T-helper 2 cell treated with Interferon-gamma antibody and Interleukin-4, amounts not matched to agents 100 ng/mL and 5 ng/mL, for 36 hours (primary cell): Measurements from ENCODE around the gene ISL2. TPM values are rescaled to one million over a fixed set of nuclear protein-coding genes. Genes with fewer than 3 reads are reported as not detected.

Experiments
- intact Hi-C: fragments of 100-400 bp; cut with micrococcal nuclease; formaldehyde crosslinking; loops from one replicate; pipeline ENCODE4 v1.15.1; 2023
- total RNA-seq: library from RNA; stranded (reverse); gene quantifications from 2 replicates; pipeline ENCODE4 v1.2.3, GENCODE V29; 2022

ISL2 gene
- total RNA-seq, 1 donor from 2014 or later: 1.1 TPM

- intact Hi-C loops: loop anchor here (10.0 kb wide), 1 partner anchor 58 kb away; no protein-coding TSS in a partner anchor
Observed at GRCh38 chr15:76366714-76367113, 30.1 kb downstream of the ISL2 start.

- intact Hi-C loops: loop anchor here (10.0 kb wide), 1 partner anchor 57 kb away; no protein-coding TSS in a partner anchor
Observed at GRCh38 chr15:76368122-76368621, 31.6 kb downstream of the ISL2 start.

GRCh38 chr15:76376029-76376428 is 39.5 kb downstream of the ISL2 start:
- intact Hi-C loops: no loop called here

GRCh38 chr15:76376816-76377215 is 40.2 kb downstream of the ISL2 start:
- intact Hi-C loops: no loop called here

GRCh38 chr15:76377217-76377616 is 40.6 kb downstream of the ISL2 start:
- intact Hi-C loops: no loop called here

- intact Hi-C loops: no loop called here
Observed at GRCh38 chr15:76377751-76378150, 41.2 kb downstream of the ISL2 start.

GRCh38 chr15:76378691-76379090 is 42.1 kb downstream of the ISL2 start:
- intact Hi-C loops: no loop called here

GRCh38 chr15:76380249-76380648 is 43.7 kb downstream of the ISL2 start:
- intact Hi-C loops: no loop called here

GRCh38 chr15:76381366-76381765 is 44.8 kb downstream of the ISL2 start:
- intact Hi-C loops: no loop called here

GRCh38 chr15:76382987-76383728 is 46.6 kb downstream of the ISL2 start:
- intact Hi-C loops: no loop called here

- intact Hi-C loops: no loop called here
Observed at GRCh38 chr15:76384409-76384808, 47.8 kb downstream of the ISL2 start.

- intact Hi-C loops: no loop called here
Observed at GRCh38 chr15:76386178-76386577, 49.6 kb downstream of the ISL2 start.

- intact Hi-C loops: no loop called here
Observed at GRCh38 chr15:76386926-76387325, 50.4 kb downstream of the ISL2 start.

GRCh38 chr15:76390571-76390970 is 54.0 kb downstream of the ISL2 start:
- intact Hi-C loops: no loop called here

- intact Hi-C loops: no loop called here
Observed at GRCh38 chr15:76391309-76391708, 54.7 kb downstream of the ISL2 start.

- intact Hi-C loops: no loop called here
Observed at GRCh38 chr15:76391847-76392246, 55.3 kb downstream of the ISL2 start.

Other genes with a start within 250 kb of the ISL2 start
- gene ETFA, start 25.3 kb upstream of the ISL2 start, total RNA-seq: 119 and 121 TPM in 2 replicates